GF-D8 (cell line): Measurements from ENCODE around the gene CLK3.
"Not testable (repeated sequence)": the region's sequence is repeated elsewhere in the genome, so short reads cannot be mapped to it uniquely, and the experiment has no call there.

Experiments
- DNase-seq: peaks from one replicate; lab custom pipeline; 2025; lab: John Stamatoyannopoulos, UW

CLK3 gene

GRCh38 chr15:74642348-74642733, 26.7 kb downstream of the CLK3 start:
- DNase-seq: no peak

- no peak for DNase-seq
Observed at GRCh38 chr15:74642734-74643664, 27.4 kb downstream of the CLK3 start.

GRCh38 chr15:74643665-74644204, 28.1 kb downstream of the CLK3 start:
- DNase-seq: no peak

GRCh38 chr15:74646480-74646879, 30.8 kb downstream of the CLK3 start:
- no peak for DNase-seq

DNA sequence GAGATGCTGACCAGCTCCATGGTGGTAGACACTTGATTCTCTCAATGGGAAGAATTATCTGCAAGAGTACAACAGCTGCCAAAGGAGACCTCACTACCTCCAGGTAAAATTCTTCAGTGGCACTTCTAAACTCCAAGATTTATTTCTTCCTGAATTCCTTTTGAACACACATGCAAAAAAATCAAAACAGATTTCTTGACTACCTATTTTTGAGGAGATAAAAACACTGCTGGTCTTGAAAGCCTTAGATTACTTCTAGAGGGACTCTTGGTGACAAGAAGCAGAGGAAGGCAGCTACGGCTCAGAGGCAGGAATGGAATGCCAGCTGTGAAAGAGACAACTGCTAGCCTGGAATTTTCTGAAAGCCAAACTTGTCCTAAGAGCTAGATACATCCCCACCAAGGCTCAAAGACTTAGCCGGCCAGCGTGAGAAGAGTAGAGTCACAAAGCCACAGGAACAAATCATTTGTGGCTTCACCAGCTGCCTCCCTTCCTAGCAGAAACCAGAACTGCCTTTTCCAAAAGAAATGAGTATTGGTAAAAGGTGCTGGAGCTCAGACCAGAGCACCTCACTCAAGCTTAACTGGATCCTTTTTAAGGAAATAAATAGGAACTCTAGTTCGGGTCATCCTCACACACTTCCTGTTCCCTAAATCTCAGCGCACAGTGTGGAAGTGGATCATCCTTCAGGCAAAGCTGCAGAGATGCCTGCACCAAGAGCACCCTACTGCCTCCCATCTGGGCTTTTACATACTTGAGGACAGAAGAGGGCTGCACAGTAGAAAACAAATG, 32.6 kb downstream of the CLK3 start:
- no peak for DNase-seq

- DNase-seq: no peak
Observed at GRCh38 chr15:74651242-74651741, 35.7 kb downstream of the CLK3 start.

- DNase-seq: no peak
Observed at GRCh38 chr15:74653426-74654102, 37.9 kb downstream of the CLK3 start.

GRCh38 chr15:74655424-74655823, 39.8 kb downstream of the CLK3 start:
- no peak for DNase-seq

GRCh38 chr15:74656935-74657535, 41.4 kb downstream of the CLK3 start:
- DNase-seq: no peak

- no peak for DNase-seq
Observed at GRCh38 chr15:74657846-74658245, 42.2 kb downstream of the CLK3 start.

DNA sequence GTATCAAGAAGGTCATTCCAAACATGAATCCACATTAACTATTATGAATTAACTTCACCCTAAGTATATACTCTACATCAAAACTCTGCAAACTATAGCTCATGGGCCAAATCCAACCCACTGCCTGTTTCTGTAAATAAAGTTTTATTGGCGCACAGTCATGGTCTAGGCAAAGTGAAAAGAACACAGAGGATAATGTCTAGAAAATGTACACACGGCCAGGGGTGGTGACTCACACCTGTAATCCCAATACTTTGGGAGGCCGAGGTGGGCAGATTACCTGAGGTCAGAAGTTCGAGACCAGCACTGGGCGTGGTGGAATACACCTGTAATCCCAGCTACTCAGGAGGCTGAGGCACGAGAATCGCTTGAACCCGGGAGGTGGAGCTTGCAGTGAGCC, 45.6 kb downstream of the CLK3 start:
- not testable (repeated sequence) for DNase-seq

DNA sequence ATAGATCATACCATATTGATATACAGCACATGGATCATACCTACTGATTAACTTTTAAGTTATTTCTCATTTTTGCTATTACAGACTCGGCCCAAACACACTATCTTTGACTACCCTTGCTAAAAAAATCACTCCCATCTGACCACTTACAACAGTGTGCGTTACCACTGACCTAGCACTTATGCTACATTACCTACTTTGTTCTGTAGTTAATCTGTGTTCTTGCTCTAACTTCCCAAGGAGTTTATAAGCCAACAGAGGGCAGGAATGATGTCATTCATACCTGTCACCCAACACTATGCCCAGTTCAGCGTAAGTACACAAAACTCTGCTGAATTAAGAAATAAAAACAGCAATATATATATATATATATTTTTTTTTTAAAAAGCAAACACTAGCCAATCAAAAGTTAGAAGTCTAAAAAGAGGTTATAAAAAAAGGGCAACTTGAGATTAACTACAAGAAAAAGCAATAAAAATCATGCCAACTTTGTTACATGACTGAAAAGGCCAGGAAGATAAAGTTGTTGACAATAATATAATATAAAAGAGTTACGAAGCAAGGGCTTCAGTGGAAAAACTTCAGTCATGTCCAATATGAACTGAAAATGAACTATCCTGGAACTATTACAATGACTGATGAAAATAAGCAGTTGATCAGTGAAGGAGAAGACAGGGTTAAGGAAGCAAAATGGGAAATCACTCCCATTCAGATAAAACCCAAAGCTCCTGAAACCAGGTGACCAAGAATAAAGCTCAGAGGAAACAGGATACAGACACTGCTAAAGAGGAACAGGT, 46.6 kb downstream of the CLK3 start:
- no peak for DNase-seq

GRCh38 chr15:74663303-74664027, 47.8 kb downstream of the CLK3 start:
- DNase-seq: no peak

GRCh38 chr15:74664028-74664616, 48.5 kb downstream of the CLK3 start:
- peak; percentile 35 for DNase-seq

GRCh38 chr15:74664670-74665069, 49.0 kb downstream of the CLK3 start:
- DNase-seq: no peak

- no peak for DNase-seq
Observed at GRCh38 chr15:74667975-74668374, 52.3 kb downstream of the CLK3 start.

GRCh38 chr15:74669627-74670026, 54.0 kb downstream of the CLK3 start:
- no peak for DNase-seq

DNA sequence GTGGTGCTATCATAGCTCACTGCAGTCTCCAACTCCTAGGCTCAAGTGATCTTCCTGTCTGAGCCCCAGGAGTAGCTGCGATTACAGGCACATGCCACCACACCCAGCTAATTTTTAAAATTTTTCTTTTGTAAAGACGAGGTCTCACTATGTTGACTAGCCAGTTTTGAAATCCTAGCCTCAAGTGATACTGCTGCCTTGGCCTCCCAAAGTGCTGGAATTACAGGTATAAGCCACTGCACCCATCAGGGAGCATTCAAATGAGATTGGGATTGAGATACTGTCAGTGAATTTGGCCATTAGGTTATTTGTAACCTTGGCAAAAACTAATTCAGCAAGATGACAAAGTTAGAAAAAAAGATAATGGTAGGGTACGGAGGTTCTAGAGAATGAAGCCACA, 58.5 kb downstream of the CLK3 start:
- no peak for DNase-seq

GRCh38 chr15:74676801-74677200, 61.2 kb downstream of the CLK3 start:
- DNase-seq: no peak
